K562 (cell line): ENCODE measurements around the gene VPS37B. TPM values are rescaled to one million over a fixed set of nuclear protein-coding genes. Genes with fewer than 3 reads are reported as not detected.

ENCODE experiments used
- CHD1 ChIP-seq: fragments of 200-600 bp; sonication (generic); IDR thresholded peaks from one replicate; pipeline ENCODE4 v1.6.1; 2012; ENCODE audit warnings: mild to moderate bottlenecking, moderate library complexity, low read length, inconsistent platforms
- MAFG ChIP-seq: fragments of 450-650 bp; conservative IDR thresholded peaks from 2 replicates; pipeline ENCODE4 v1.6.1; 2016; ENCODE audit warnings: missing genetic modification characterization, missing compliant biosample characterization
- polyA plus RNA-seq, 8 experiments: library from polyadenylated mRNA; depleted of rRNA in 4 of 8; stranded (reverse) in 5 of 8; unstranded in 3 of 8; fragments of >200 nt; fragmentation: Nextera tagmentation in 2 of 8; fragmentation: Illumina TruSeq in 1 of 8; extraction: Ambion mirVana in 2 of 8; extraction: Trizol in 1 of 8; gene quantifications; 2 replicates each; pipeline versions ENCODE4 v1.2.1 to v1.2.3, GENCODE V29; 2011 to 2014; ENCODE audit warnings: inconsistent platforms in 1 of 8, missing spikeins in 1 of 8
- total RNA-seq, 7 experiments: library from RNA; depleted of rRNA in 6 of 7; stranded (reverse); fragments of >200 nt in 6 of 7; fragmentation: Illumina TruSeq in 2 of 7; extraction: Trizol in 2 of 7; gene quantifications; 2 replicates each; pipeline versions ENCODE4 v1.2.1 to v1.2.3, GENCODE V29; 2011 to 2021; ENCODE audit warnings: low replicate concordance in 1 of 7
- TF ChIP-seq, protein P1 (sequence below): IDR thresholded peaks from 2 replicates; pipeline ENCODE4 v1.6.1; 2016; ENCODE audit warnings: missing genetic modification characterization, missing compliant biosample characterization
- TF ChIP-seq, protein P2 (sequence below), 2 experiments: fragments of 450-650 bp in 1 of 2; sonication (generic) in 1 of 2; formaldehyde crosslinking in 1 of 2; IDR thresholded peaks; 2 replicates each; pipeline versions ENCODE4 v1.7.1 to v1.9.0; 2016 to 2022; ENCODE audit warnings: inconsistent platforms in 1 of 2, mild to moderate bottlenecking in 1 of 2, missing genetic modification reagents in 1 of 2
- TF ChIP-seq, protein P3 (sequence below): fragments of 450-650 bp; IDR thresholded peaks from 2 replicates; pipeline ENCODE4 v1.6.1; 2016; ENCODE audit warnings: low read depth, mild to moderate bottlenecking, moderate library complexity
- TF ChIP-seq, protein P4 (sequence below): fragments of 450-650 bp; IDR thresholded peaks from 2 replicates; pipeline ENCODE4 v1.6.1; 2017; ENCODE audit warnings: antibody characterized with exemption, mild to moderate bottlenecking

Gene VPS37B
- total and polyA plus RNA-seq, 9 of the 15 experiments (the other 6 are each of a cell fraction or from before 2014, with no cell fraction given): 0.28 to 37.4 (median 17.9) TPM

DNA sequence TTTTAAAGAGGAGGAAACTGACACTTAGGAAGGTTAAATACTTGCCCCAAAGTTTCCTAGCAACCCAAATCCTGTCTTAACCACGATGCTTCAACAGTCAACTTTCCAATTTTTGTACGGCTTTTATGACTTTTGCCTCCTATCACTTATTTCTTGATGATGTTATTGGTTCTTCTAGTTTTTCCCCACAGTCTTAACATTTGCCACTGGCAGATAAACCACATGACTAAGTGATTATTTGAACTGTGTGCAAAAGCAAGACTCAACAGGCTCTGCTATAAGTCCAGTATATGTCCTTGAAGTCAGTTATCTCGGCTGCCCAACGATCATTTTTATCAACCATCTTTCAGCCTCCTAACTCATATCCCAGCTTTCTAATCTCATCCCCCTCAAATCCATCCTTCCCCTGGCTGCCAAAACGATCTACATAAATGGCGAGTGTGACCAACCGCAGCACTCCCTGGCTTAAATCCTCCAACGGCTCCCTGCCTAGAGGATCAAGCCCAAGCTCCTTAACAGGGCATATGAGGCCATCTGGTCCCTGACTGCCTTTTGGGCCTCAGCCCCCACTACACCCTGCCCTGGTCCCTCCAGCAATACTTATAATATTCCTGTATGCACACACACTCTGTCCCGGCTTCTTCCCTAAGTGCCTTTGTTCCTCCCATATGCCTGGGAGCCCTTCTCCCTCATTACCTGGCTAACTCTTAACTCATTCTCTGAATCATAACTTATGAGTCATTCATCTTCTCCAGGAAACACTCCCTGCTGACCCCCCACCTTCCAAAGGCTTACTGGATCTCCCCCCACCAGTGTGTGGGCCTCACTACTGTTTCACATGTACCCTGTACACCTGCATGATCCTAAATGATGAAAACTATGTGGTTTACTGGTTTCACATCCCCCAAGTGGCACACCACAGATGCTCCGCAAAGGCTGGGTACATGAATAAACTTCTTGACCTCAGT, 8.8 kb downstream of the VPS37B start (continued):
- TF ChIP-seq, protein P1, sequence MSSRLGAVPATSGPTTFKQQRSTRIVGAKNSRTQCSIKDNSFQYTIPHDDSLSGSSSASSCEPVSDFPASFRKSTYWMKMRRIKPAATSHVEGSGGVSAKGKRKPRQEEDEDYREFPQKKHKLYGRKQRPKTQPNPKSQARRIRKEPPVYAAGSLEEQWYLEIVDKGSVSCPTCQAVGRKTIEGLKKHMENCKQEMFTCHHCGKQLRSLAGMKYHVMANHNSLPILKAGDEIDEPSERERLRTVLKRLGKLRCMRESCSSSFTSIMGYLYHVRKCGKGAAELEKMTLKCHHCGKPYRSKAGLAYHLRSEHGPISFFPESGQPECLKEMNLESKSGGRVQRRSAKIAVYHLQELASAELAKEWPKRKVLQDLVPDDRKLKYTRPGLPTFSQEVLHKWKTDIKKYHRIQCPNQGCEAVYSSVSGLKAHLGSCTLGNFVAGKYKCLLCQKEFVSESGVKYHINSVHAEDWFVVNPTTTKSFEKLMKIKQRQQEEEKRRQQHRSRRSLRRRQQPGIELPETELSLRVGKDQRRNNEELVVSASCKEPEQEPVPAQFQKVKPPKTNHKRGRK (tag): no peak
- TF ChIP-seq, protein P2, sequence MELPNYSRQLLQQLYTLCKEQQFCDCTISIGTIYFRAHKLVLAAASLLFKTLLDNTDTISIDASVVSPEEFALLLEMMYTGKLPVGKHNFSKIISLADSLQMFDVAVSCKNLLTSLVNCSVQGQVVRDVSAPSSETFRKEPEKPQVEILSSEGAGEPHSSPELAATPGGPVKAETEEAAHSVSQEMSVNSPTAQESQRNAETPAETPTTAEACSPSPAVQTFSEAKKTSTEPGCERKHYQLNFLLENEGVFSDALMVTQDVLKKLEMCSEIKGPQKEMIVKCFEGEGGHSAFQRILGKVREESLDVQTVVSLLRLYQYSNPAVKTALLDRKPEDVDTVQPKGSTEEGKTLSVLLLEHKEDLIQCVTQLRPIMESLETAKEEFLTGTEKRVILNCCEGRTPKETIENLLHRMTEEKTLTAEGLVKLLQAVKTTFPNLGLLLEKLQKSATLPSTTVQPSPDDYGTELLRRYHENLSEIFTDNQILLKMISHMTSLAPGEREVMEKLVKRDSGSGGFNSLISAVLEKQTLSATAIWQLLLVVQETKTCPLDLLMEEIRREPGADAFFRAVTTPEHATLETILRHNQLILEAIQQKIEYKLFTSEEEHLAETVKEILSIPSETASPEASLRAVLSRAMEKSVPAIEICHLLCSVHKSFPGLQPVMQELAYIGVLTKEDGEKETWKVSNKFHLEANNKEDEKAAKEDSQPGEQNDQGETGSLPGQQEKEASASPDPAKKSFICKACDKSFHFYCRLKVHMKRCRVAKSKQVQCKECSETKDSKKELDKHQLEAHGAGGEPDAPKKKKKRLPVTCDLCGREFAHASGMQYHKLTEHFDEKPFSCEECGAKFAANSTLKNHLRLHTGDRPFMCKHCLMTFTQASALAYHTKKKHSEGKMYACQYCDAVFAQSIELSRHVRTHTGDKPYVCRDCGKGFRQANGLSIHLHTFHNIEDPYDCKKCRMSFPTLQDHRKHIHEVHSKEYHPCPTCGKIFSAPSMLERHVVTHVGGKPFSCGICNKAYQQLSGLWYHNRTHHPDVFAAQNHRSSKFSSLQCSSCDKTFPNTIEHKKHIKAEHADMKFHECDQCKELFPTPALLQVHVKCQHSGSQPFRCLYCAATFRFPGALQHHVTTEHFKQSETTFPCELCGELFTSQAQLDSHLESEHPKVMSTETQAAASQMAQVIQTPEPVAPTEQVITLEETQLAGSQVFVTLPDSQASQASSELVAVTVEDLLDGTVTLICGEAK (IDR thresholded peaks at IDR 0.05): no peak; the same call in 1 of the 2 replicates
- TF ChIP-seq, protein P2 (CRISPR knock-in tag; IDR thresholded peaks at IDR 0.05): no peak
- TF ChIP-seq CHD1: no peak
- TF ChIP-seq, protein P3, sequence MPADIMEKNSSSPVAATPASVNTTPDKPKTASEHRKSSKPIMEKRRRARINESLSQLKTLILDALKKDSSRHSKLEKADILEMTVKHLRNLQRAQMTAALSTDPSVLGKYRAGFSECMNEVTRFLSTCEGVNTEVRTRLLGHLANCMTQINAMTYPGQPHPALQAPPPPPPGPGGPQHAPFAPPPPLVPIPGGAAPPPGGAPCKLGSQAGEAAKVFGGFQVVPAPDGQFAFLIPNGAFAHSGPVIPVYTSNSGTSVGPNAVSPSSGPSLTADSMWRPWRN: peak; percentile 42; the same call in 1 of the 2 replicates
- TF ChIP-seq, protein P4, sequence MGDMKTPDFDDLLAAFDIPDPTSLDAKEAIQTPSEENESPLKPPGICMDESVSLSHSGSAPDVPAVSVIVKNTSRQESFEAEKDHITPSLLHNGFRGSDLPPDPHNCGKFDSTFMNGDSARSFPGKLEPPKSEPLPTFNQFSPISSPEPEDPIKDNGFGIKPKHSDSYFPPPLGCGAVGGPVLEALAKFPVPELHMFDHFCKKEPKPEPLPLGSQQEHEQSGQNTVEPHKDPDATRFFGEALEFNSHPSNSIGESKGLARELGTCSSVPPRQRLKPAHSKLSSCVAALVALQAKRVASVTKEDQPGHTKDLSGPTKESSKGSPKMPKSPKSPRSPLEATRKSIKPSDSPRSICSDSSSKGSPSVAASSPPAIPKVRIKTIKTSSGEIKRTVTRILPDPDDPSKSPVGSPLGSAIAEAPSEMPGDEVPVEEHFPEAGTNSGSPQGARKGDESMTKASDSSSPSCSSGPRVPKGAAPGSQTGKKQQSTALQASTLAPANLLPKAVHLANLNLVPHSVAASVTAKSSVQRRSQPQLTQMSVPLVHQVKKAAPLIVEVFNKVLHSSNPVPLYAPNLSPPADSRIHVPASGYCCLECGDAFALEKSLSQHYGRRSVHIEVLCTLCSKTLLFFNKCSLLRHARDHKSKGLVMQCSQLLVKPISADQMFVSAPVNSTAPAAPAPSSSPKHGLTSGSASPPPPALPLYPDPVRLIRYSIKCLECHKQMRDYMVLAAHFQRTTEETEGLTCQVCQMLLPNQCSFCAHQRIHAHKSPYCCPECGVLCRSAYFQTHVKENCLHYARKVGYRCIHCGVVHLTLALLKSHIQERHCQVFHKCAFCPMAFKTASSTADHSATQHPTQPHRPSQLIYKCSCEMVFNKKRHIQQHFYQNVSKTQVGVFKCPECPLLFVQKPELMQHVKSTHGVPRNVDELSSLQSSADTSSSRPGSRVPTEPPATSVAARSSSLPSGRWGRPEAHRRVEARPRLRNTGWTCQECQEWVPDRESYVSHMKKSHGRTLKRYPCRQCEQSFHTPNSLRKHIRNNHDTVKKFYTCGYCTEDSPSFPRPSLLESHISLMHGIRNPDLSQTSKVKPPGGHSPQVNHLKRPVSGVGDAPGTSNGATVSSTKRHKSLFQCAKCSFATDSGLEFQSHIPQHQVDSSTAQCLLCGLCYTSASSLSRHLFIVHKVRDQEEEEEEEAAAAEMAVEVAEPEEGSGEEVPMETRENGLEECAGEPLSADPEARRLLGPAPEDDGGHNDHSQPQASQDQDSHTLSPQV: peak; percentile 58; the same call in 1 of the 2 replicates
- peak; percentile 86 for TF ChIP-seq MAFG (tag)
